HUES6 (cell line): ENCODE results near the gene DBNDD1.
A peak's percentile ranks its signal among the peaks of the same experiment; 100 is the strongest.

Source experiments
- H3K27ac ChIP-seq: 2 replicates; pipeline ENCODE4 v1.7.0; 2013; ENCODE audit warnings: low read depth, mild to moderate bottlenecking, low read length, inconsistent platforms
- H3K27me3 ChIP-seq: 2 replicates; pipeline ENCODE4 v1.6.1; 2013; ENCODE audit warnings: low read length; ENCODE audit not compliant: control insufficient read depth, insufficient read depth
- H3K36me3 ChIP-seq: 2 replicates; pipeline ENCODE4 v1.6.1; 2013; ENCODE audit warnings: low read length; ENCODE audit not compliant: control insufficient read depth, insufficient read depth
- H3K4me1 ChIP-seq: 2 replicates; pipeline ENCODE4 v1.6.1; 2013; ENCODE audit warnings: low read length; ENCODE audit not compliant: control insufficient read depth, insufficient read depth
- H3K4me3 ChIP-seq: 2 replicates; pipeline ENCODE4 v1.5.1; 2013; ENCODE audit warnings: low read depth, low read length
- H3K9ac ChIP-seq: one replicate; pipeline ENCODE4 v1.6.1; 2013; ENCODE audit warnings: mild to moderate bottlenecking, low read length
- H3K9me3 ChIP-seq: 2 replicates; pipeline ENCODE4 v1.6.1; 2013; ENCODE audit warnings: low read depth, low read length; ENCODE audit not compliant: control insufficient read depth, insufficient read depth

DBNDD1 gene

DNA sequence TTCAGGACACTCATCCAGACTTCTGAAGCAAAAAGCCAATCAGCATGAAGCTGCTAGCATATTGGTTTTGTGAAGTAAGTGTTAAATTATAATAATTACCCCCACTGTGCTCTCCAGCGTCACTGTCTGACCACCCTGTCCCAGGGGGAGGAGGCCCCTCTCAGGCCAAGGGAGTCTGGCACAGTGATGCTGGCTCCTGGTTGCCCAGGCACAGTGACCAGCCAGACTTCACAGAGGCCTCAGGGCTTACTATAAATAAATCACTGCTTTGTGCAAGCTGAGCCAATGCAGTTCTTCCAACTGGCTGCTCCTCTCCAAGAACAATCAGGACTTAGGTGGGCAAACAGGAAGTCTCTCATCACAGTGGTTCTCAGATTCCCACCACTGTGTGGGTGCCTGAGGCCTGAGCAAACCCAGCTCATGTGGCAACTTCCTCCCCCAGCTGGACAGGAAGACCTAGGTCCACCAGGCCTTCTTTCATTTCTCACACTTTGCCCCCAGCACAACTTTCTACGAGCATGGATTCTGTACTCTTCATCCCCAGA lies 1.7 kb upstream of the DBNDD1 start:
- H3K4me1 ChIP-seq, result peaks cover 30% of the 10 kb centered on the region
- H3K27me3 ChIP-seq, result peaks cover 11% of the 10 kb centered on the region; the same call in 1 of the 2 replicates
- no peaks in the 10 kb centered on the region for H3K9me3 ChIP-seq
- peak overlapping the region; percentile 90 for H3K9ac ChIP-seq
- H3K36me3 ChIP-seq, result peaks cover 3% of the 10 kb centered on the region; the same call in 1 of the 2 replicates
- peak overlapping the region; percentile 75; the same call in 1 of the 2 replicates for H3K27ac ChIP-seq
- peak overlapping the region; percentile 69 for H3K4me3 ChIP-seq

DNA sequence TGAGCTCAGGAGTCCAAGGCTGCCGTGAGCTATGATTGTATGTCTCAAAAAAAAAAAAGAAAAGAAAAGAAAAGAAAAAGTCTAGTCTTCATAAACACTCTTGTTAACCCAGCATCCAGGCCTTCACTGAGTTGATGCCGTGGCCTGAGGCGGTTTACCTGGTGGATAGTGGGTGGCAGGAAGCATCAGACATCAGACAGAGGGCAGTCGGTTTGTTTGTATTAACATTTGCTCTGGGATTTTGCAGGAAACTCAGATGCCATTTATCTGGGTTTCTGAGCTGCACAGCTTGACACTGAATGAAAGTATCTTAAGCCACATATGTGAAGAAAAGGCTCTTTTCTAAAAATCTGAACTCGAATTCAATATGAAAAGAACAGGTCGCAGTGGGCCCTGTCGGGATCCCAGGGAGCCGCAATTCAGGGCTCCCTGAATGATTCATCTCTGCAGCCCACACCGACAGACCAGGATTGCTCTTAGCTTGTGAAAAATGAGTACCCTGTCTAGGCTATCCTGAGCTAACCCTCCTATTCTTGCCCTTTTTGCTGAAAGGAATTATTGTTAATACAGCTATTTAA lies 1.1 kb upstream of the DBNDD1 start:
- Histone ChIP-seq H3K4me1 (peaks cover 30% of the 10 kb centered on the region), H3K9me3 (no peaks in the 10 kb centered on the region), H3K36me3 (peaks cover 5% of the 10 kb centered on the region), H3K27me3 (peaks cover 11% of the 10 kb centered on the region; the same call in 1 of the 2 replicates), H3K27ac (peak overlapping the region; percentile 75), H3K4me3 (peak overlapping the region; percentile 69), H3K9ac (peak overlapping the region; percentile 90)

DNA sequence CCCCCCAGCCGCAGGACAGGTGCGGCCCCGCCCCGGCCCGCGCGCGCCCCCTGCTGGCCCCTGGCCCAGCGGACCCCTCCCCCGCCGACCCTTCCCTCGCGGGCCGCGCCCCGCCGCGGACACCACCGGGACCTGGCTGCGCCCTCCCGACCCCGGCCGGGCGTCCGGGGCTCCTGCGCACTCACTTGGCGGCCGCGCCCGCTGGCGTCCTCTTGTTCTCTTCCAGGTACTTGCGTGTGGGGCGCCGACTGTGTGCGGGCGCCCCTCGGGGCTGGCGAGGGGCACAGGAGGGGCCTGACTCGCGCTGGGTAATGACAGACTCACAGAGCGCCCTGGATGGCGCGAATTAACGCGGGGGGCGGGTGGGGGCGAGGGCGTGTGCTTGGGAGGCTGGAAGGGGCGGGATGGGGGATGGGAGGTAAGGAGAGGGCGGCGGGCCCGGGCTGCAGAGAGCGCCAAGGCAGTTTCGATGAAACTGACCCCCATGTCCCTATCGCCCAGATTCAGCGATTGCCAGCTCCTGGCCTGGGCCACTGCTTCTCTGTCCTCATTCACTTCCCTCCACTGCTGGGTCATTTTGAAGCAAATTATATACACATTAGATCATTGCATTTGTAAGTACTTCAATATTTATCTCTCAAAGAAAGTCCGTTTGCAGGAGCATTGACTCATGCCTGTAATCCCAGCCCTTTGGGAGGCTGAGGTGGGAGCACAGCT lies 445 bp upstream of the DBNDD1 start:
- peaks cover 9% of the 10 kb centered on the region for H3K36me3 ChIP-seq
- peak overlapping the region; percentile 75; the same call in 1 of the 2 replicates for H3K27ac ChIP-seq
- peaks cover 30% of the 10 kb centered on the region for H3K4me1 ChIP-seq
- H3K4me3 ChIP-seq, result peak overlapping the region; percentile 69
- peaks cover 11% of the 10 kb centered on the region; the same call in 1 of the 2 replicates for H3K27me3 ChIP-seq
- H3K9me3 ChIP-seq, result no peaks in the 10 kb centered on the region
- H3K9ac ChIP-seq, result peak overlapping the region; percentile 90

DNA sequence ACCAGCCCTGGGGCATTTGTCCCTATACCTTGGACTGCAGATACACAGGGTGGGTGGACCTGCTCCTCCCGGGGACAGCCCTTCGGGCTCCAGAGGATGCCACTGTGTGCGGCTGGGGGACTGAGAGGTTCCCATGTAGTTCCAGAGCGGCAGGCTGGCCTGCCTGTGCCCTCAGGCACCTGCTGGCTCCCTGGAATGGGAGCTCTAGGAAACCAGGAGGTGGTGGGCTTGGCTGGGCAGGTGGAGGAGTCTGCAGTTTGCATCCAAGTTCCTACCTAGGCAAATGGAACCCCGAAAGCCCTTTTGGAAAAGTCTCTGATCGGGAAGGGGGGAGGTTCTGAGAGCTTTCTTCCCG lies 982 bp downstream of the DBNDD1 start:
- H3K27ac ChIP-seq, result no peak overlapping the region
- H3K27me3 ChIP-seq, result peaks cover 11% of the 10 kb centered on the region; the same call in 1 of the 2 replicates
- H3K4me1 ChIP-seq, result peaks cover 28% of the 10 kb centered on the region
- H3K36me3 ChIP-seq, result peaks cover 11% of the 10 kb centered on the region
- H3K9ac ChIP-seq, result peak overlapping the region; percentile 54
- no peaks in the 10 kb centered on the region for H3K9me3 ChIP-seq
- H3K4me3 ChIP-seq, result peak overlapping the region; percentile 83

DNA sequence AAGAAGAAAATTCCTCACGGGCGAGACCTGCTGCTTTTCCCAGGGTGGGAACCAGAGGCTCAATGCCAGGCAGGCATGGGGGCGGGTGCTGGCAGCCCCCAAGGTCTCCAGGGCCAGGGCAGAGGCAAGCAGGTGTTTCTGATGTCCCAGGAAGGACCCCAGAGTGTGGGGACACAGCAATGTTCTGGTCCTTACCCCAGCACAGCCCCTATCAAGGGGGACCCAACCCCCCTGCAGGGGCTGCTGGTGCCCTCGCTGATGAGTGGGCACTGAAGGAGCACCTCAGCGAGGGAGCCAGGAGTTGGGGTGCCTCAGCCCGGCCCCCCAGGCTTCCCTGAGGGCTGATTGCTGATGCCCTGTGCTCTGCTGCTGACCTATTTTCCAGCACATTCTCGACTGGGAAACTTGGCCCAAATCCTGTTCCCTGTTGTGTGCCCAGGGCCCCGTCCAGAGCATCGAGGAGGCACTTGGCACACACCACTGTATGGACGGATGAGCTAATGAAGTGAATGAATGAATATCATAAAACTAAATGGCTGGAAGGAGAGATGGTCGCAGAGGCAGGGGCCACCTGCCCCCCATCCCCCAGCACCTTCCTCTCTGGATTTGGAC lies 2.8 kb downstream of the DBNDD1 start:
- Histone ChIP-seq H3K4me1 (peaks cover 23% of the 10 kb centered on the region), H3K36me3 (peaks cover 16% of the 10 kb centered on the region), H3K4me3 (no peak overlapping the region), H3K9ac (no peak overlapping the region), H3K27me3 (peaks cover 11% of the 10 kb centered on the region; the same call in 1 of the 2 replicates), H3K27ac (no peak overlapping the region), H3K9me3 (no peaks in the 10 kb centered on the region)

DNA sequence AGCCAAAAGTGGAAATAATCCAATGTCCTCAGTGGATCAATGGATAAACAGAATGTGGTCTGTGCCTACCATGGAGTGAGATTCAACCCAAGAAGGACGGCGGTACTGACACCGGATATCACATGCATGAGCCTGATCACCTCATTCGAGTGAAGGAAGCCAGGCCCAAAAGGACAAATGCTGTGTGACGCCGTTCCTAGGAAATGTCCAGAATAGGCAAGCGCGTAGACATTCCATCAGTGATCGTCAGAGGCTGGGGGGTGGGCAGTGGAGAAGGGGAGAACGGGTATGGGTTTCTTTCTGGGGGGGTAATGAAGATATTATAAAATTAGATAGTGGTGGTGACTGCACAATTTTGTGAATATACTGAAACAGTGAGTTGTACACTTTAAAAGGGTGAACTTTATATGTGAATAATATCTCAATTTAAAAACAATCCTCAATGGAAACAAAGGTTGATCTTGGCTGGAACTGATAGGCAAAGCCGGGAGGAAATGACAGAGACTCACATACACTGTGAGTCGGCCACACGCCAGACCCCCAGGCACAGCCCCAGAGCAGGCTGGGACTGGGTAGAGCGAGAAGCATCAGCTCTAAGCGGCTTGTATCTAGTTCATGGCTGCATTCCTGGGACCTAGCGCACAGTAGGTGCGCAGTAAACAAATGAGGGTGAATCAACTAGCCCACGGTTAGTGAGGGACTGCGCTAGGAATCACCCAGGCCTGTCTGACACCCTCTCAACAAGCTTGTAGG lies 3.5 kb downstream of the DBNDD1 start:
- no peak overlapping the region for H3K9ac ChIP-seq
- peaks cover 11% of the 10 kb centered on the region; the same call in 1 of the 2 replicates for H3K27me3 ChIP-seq
- H3K4me1 ChIP-seq, result peaks cover 18% of the 10 kb centered on the region
- no peak overlapping the region for H3K27ac ChIP-seq
- peaks cover 19% of the 10 kb centered on the region for H3K36me3 ChIP-seq
- H3K4me3 ChIP-seq, result no peak overlapping the region
- H3K9me3 ChIP-seq, result no peaks in the 10 kb centered on the region

DNA sequence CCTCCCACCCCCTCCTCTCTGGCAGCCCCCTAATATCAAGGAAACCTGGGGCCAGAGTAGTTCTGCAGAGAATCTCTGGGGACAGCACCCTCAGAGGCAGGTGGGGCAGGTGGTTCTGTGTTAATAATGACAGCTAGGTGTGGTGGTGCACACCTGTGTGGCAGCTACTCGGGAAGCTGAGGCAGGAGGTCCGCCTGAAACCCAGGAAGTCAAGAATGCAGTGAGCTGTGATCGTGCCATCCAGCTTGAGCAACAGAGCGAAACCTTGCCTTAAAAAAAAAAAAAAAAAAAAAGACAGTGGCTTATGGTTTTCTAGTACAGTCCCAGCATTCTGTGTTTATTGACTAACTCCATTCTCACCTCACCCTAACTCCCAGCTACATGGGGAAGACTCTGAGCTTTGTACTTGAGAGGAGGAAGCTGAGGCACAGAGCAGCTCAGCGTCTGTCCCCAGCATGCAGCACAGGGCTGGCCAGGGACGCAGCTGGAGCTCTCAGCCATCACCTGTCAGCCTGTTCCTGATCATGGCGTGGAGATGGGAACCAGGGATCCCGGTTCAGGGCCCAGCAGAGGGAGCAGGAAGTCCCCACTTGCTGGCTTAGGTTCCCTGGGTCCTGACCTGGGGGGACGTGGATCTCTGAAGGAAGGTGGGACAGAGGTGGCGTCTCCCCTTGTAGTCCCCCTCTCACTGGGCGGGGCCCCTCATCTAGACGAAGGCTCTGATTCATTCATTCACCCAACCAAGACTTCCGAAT lies 6.1 kb downstream of the DBNDD1 start:
- H3K27ac ChIP-seq, result no peak overlapping the region
- peak overlapping the region; percentile 1 for H3K9ac ChIP-seq
- no peaks in the 10 kb centered on the region for H3K9me3 ChIP-seq
- peaks cover 27% of the 10 kb centered on the region for H3K36me3 ChIP-seq
- peaks cover 9% of the 10 kb centered on the region; the same call in 1 of the 2 replicates for H3K4me1 ChIP-seq
- H3K27me3 ChIP-seq, result peaks cover 6% of the 10 kb centered on the region; the same call in 1 of the 2 replicates
- H3K4me3 ChIP-seq, result no peak overlapping the region

DNA sequence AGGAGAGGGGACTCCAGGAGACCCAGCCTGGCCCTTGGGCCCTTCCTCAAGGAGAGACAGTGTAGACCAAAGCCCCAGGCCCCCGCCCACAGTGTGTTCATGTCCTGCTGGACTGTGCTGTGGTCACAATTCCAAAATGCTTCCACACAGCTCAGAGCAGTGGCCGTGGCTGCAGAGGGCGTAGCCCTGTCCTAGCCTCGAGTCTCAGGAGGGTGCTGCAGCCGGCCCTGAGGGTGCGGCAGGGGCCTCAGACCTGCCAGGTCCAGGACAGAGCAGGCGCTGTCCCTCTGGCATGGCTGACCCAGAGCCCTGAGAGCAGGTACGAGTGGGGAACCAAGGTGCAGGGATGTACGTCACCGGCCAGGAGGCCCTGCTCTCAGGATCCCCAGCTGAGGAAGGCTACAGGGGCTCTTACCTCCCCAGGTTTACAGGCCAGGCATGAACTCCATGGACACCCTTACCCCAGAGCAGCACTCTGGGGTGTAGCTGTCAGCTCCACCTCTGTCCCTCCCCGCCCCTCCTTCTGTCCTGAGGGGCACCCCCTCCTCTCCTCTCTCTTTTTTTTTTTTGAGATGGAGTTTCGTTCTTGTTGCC lies 7.3 kb downstream of the DBNDD1 start:
- Histone ChIP-seq H3K36me3 (peaks cover 32% of the 10 kb centered on the region), H3K27ac (no peak overlapping the region), H3K4me3 (no peak overlapping the region), H3K9ac (no peak overlapping the region), H3K27me3 (no peaks in the 10 kb centered on the region), H3K9me3 (no peaks in the 10 kb centered on the region), H3K4me1 (peaks cover 9% of the 10 kb centered on the region; the same call in 1 of the 2 replicates)

DNA sequence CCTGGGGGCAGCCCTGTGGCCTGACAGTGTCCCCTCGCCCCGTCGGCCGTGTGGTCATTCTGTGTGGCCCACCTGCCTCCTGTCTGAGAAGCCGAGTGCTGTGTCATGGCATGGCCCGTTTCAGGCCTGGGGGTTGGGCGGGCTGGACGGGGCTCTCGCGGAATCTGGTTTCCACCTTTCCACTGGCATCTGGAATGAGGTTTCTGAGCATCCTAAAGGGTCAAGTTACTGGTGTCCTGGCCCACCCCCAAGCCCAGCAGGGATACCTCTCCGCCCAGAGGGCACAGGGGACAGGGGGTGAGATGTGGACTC lies 7.8 kb downstream of the DBNDD1 start:
- Histone ChIP-seq H3K27me3 (no peaks in the 10 kb centered on the region), H3K4me3 (no peak overlapping the region), H3K9ac (no peak overlapping the region), H3K9me3 (no peaks in the 10 kb centered on the region), H3K4me1 (peaks cover 9% of the 10 kb centered on the region; the same call in 1 of the 2 replicates), H3K27ac (no peak overlapping the region), H3K36me3 (peaks cover 34% of the 10 kb centered on the region)
